ENCODE results near the gene MRPL14. TPM values are rescaled to one million over a fixed set of nuclear protein-coding genes. Genes with fewer than 3 reads are reported as not detected.

The MRPL14 gene
- polyA plus RNA-seq, 1 donor (not counting 4 experiments of a cell fraction or from before 2014, with no cell fraction given) = 136 TPM

DNA sequence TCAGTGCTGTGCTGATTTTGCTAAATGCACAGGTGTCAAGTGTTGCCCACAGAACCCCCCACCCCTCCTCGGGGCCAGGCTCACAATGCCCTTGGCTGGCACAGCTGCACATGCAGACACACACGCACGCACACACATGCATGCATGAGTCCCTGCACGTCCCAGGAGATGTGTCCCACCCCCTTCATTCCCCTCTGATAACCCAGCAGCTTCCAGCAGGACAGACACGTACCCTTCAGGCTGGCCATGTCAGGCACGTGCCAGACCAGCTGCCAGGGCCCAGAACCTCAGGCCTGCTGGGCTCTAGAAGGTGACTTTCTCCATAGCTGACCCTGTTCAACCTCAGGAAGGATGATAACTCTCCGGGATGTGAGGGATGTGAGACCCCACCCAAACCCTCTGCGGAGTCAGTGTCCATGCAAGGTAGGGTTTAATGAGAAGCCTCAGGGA, 44.4 kb downstream of the MRPL14 start:
- dilution Hi-C loops (cut with MboI; ENCODE audit: extremely low pct_ligation_motif_present, low sequenced_read_pairs) = no loop called here
- no peak overlapping the region for H3K9ac ChIP-seq (ENCODE audit: control insufficient read depth, extremely low read depth, insufficient read depth, low read length)
- FAIRE-seq = no peak

GRCh38 chr6:44081753-44082152, 45.5 kb downstream of the MRPL14 start:
- DNase-seq (ENCODE audit: low read depth, low spot score) (no peak), FAIRE-seq (no peak)
- Histone ChIP-seq H2AFZ (ENCODE audit: control insufficient read depth, low read length) (no peak overlapping the region), H3K27me3 (ENCODE audit: control insufficient read depth, extremely low read depth, insufficient read depth, low read length) (no peaks in the 10 kb centered on the region), H3K9me1 (ENCODE audit: control insufficient read depth, extremely low read depth, insufficient read depth, low read length) (no peaks in the 10 kb centered on the region), H3K79me2 (ENCODE audit: control insufficient read depth, insufficient read depth, low read length) (no peaks in the 10 kb centered on the region), H3K4me2 (ENCODE audit: control insufficient read depth, extremely low read depth, insufficient read depth, low read depth, low read length) (no peak overlapping the region), H3K4me1 (ENCODE audit: control insufficient read depth, extremely low read depth, insufficient read depth, low read length) (peaks cover 18% of the 10 kb centered on the region), H3K4me3 (ENCODE audit: control insufficient read depth in 2 of 3, extremely low read depth in 1 of 3, insufficient read depth in 2 of 3, low read depth in 1 of 3, low read length in 3 of 3) (no peak overlapping the region), H3K9me3 (ENCODE audit: control insufficient read depth, low read depth, low read length) (no peaks in the 10 kb centered on the region), H3K9ac (ENCODE audit: control insufficient read depth, extremely low read depth, insufficient read depth, low read length) (no peak overlapping the region), H3K36me3 (ENCODE audit: control insufficient read depth in 2 of 2, extremely low read depth in 1 of 2, insufficient read depth in 2 of 2, low read length in 2 of 2) (no peaks in the 10 kb centered on the region), H3K27ac (ENCODE audit: control insufficient read depth, insufficient read depth, low read length) (no peak overlapping the region), H4K20me1 (ENCODE audit: control insufficient read depth, extremely low read depth, insufficient read depth, low read length) (no peaks in the 10 kb centered on the region)
- no peak for TF ChIP-seq CTCF (optimal IDR thresholded peaks at IDR 0.05 in 1 of 3, IDR thresholded peaks at IDR 0.05 in 1 of 3, conservative IDR thresholded peaks at IDR 0.05 in 1 of 3; ENCODE audit: extremely low read depth in 1 of 3, insufficient read depth in 2 of 3, low read length in 3 of 3)
- no peak for TF ChIP-seq EZH2 (IDR thresholded peaks at IDR 0.05; ENCODE audit: low read length)
- dilution Hi-C loops (cut with MboI; ENCODE audit: extremely low pct_ligation_motif_present, low sequenced_read_pairs) = no loop called here

More for the DNA sequence above, 44.4 kb downstream of the MRPL14 start:
- peaks cover 14% of the 10 kb centered on the region for H3K4me1 ChIP-seq (ENCODE audit: control insufficient read depth, extremely low read depth, insufficient read depth, low read length)
- H4K20me1 ChIP-seq (ENCODE audit: control insufficient read depth, extremely low read depth, insufficient read depth, low read length) = no peaks in the 10 kb centered on the region
- no peak for DNase-seq (ENCODE audit: low read depth, low spot score)
- no peak overlapping the region for H2AFZ ChIP-seq (ENCODE audit: control insufficient read depth, low read length)
- H3K9me3 ChIP-seq (ENCODE audit: control insufficient read depth, low read depth, low read length) = no peaks in the 10 kb centered on the region
- H3K4me2 ChIP-seq (ENCODE audit: control insufficient read depth, extremely low read depth, insufficient read depth, low read depth, low read length) = no peak overlapping the region
- H3K4me3 ChIP-seq (ENCODE audit: control insufficient read depth in 2 of 3, extremely low read depth in 1 of 3, insufficient read depth in 2 of 3, low read depth in 1 of 3, low read length in 3 of 3) = no peak overlapping the region
- no peaks in the 10 kb centered on the region for H3K36me3 ChIP-seq (ENCODE audit: control insufficient read depth in 2 of 2, extremely low read depth in 1 of 2, insufficient read depth in 2 of 2, low read length in 2 of 2)
- no peaks in the 10 kb centered on the region for H3K27me3 ChIP-seq (ENCODE audit: control insufficient read depth, extremely low read depth, insufficient read depth, low read length)
- no peak overlapping the region for H3K27ac ChIP-seq (ENCODE audit: control insufficient read depth, insufficient read depth, low read length)
- no peaks in the 10 kb centered on the region for H3K9me1 ChIP-seq (ENCODE audit: control insufficient read depth, extremely low read depth, insufficient read depth, low read length)
- TF ChIP-seq CTCF (optimal IDR thresholded peaks at IDR 0.05 in 1 of 3, IDR thresholded peaks at IDR 0.05 in 1 of 3, conservative IDR thresholded peaks at IDR 0.05 in 1 of 3; ENCODE audit: extremely low read depth in 1 of 3, insufficient read depth in 2 of 3, low read length in 3 of 3) (no peak), EZH2 (IDR thresholded peaks at IDR 0.05; ENCODE audit: low read length) (no peak)
- no peaks in the 10 kb centered on the region for H3K79me2 ChIP-seq (ENCODE audit: control insufficient read depth, insufficient read depth, low read length)
